Neural progenitor cell (in vitro differentiated cells): ENCODE results near the gene SLC28A1.

Source experiments
- CTCF ChIP-seq: fragments of 200-600 bp; sonication (generic); IDR thresholded peaks from 2 replicates; pipeline ENCODE4 v1.5.1; 2017; ENCODE audit warnings: antibody characterized with exemption, mild to moderate bottlenecking
- EZH2 ChIP-seq: fragments of 200-600 bp; sonication (generic); IDR thresholded peaks from 2 replicates; pipeline ENCODE4 v1.6.1; 2017; ENCODE audit warnings: antibody characterized with exemption, mild to moderate bottlenecking, moderate library complexity
- EZH2phosphoT487 ChIP-seq: fragments of 200-600 bp; sonication (generic); IDR thresholded peaks from 2 replicates; pipeline ENCODE4 v1.6.1; 2017; ENCODE audit warnings: antibody characterized with exemption

GRCh38 chr15:84953136-84953535 is 68.7 kb downstream of the SLC28A1 start:
- TF ChIP-seq EZH2 (no peak), CTCF (no peak), EZH2phosphoT487 (no peak)
